HUDEP-2 (cell line): Measurements from ENCODE around the gene AP2A2.
A peak's percentile ranks its signal among the peaks of the same experiment; 100 is the strongest.

Experiments used
- DNase-seq, 76 experiments: peaks; one replicate each; lab custom pipeline; 2025; ENCODE audit not compliant: unreplicated experiment in 76 of 76; lab: John Stamatoyannopoulos, UW

Gene AP2A2

DNA sequence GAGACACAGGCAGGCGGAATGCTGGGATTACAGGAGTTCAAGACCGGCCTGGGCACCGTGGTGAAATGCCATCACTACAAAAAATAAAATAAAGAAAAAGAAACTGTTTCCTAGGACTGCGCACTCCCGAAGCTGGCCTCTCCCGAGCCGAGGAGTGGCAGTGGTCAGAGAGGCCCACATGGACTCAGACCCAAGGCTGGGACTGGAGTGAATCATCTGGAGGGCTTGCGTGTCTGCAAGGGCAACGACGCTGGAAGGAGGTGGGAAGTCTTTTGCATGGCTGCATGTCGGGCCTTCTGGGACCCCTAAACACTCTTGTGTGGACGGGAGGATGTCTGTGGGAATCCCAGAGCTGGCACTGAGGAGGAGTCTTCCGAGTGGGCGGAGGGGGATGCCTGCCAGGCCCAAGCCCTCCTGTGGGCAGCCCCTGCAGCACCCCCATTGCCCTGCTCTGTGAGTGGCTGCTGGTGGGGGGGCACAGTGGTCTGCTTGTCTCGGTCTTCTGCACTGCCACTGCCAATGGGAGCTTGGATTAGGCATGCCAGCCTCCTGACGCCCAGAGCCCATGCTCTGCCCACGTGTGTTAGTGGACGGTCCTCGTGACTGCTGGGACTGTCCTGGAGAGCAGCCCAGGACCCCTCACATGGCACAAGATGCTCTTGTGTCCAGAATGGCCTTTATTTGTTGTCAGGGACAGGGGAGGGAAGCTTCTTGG, 1.8 kb upstream of the AP2A2 start:
- DNase-seq = no peak

DNA sequence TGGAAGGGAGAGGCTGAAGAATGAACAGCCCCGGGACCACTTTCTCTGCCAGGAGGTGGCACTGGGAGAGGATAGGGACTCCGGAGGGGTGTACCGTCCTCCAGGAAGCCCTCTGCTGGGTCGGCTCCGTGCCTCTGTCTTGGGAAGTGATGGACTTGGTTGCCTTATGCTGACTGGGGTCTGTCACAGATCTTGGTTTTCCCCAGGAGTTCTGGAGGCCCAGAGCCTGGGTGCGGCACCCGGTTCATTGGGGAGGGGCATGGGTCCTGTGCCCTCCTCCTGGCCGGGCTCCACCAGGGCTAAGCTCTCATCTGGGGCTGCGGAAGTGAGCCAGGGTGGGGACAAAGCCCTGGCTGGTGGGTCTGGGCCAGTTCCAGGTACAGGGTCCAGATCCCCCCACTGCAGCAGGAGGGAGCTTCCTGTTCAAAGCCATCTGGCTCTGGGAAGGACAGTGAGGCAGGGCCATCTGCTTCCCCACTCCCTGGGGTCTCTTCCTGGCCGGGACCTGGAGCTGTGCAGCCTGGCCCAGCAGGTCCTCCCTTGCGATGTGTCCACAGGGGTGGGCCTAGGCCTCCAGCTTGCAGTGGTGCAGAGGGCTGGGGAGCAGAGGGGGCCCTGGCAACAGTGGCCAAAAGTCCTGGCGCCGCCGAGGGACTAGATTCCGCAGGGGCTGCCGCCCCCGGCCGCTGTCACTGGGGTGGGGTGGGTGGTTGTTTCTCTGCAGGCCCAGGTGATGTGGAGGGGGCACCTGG, 1.1 kb upstream of the AP2A2 start:
- no peak for DNase-seq

DNA sequence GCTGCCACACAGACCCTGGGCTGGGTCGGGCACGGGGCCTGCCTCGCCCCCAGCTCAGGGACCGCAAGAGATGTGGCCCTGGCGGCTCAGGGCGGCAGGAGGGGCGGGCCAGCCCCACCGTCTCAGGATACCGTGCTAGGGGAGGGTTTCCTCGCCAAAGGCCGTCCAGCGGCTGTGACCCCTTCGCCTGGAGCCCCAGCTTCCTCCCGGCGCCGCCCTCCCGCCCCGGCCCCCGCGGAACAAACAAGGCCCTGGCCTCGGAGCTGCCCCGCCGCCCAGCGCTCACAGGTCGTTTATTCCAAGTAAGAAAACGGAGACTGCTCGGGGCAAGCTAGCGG, 543 bp upstream of the AP2A2 start:
- no peak for DNase-seq

DNA sequence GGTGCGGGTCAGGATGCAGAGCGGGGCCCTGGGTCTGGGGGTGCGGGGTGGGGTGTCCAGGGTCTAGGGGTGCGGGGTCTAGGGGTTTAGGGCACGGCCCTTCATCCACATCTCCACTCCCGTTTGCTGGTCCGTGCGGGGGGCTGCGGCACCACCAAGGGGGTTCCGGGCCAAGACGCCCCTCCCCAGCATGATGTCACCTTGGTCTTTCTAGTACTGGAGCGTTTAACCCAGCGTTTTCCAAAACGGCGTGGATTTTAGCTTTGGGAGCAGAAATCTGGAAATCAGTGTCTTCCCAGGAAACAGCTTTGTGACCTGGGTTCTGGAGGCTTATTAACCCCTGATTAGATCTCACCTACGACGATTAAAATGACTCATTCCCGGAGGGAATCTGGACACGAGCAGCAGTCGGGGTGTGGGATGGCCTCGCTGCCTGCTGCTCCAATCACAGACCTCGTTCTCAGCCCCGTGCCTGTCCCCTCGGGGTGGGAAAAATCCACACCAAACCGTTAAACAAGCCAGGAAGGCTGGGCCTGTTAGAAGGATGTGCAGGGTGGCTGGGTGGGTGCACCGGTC, 759 bp downstream of the AP2A2 start:
- DNase-seq = no peak

- DNase-seq = no peak
These were observed 2.2 kb downstream of the AP2A2 start for GRCh38 chr11:927871-928270.

GRCh38 chr11:928786-929185, 3.1 kb downstream of the AP2A2 start:
- DNase-seq = no peak

- DNase-seq = no peak
These were observed 3.7 kb downstream of the AP2A2 start for GRCh38 chr11:929405-929804.

DNA sequence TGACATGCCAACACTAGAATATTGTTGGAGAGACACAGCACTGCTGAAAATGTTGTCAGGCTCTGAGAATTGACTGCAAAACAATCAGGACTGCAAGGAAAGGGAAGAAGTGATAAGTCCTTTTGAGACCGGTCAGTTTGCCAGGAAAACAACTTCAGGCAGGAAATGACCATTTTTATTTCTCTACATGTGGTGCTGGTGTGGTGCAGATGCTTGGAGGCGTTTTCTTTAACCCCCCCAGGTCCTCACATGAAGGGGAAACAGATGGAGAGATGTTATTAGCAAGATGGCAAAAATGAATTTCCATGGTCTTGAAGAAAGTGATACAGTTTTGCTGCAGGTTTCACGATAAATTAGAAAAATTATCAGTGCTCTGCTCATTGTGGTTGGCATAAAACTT, 5.7 kb downstream of the AP2A2 start:
- DNase-seq = no peak

GRCh38 chr11:932435-932834, 6.8 kb downstream of the AP2A2 start:
- no peak for DNase-seq

DNA sequence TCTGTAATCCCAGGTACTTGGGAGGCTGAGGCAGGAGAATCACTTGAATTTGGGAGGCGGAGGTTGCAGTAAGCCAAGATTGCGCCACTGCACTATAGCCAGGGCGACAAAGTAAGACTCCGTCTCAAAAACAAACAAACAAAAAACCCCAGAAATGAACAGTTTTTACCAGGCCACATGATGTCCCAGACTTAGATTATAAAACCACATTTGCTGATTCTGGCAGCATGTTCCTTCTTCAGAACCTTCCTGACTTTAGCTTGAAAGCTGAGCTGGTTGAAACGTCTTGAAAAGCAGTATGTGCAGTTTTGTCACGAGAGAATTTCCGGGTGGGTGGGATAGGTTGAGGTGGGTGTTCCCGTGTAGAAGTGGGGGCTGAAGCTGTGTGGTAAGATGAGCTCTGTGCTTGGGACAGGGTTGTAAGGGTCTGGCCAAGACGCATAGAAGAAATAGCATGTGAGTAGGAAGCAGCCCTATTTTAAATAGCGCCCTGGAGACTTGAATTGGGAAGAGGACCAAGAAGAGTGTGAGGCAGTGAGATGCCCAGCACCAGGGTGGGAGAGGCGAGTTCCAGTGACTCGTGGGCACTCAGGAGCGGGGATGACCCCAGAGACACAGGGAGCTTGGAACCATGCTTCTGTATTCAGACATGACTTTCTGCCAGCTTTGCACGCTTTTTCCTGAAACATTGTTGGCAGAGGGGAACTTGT, 7.6 kb downstream of the AP2A2 start:
- no peak for DNase-seq

DNA sequence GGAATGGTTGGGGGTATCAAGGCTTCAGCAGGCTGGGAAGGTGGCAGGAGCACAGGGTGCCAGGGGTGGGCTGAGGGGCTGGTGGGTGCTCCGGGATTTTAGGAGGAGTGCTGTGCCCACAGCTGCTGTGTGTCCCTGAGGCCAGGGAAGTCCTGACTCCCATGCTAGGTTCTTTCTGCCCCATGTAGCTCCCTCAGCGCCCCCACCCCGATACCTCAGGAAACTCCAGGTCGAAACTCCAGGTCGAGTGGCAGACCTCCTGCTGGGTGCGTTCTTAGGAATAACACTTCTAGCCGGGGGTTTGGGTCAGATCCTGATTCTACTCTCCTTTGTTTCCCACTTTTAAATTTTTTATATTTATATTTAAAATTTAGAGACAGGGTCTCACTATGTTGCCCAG, 8.3 kb downstream of the AP2A2 start:
- no peak for DNase-seq

- no peak for DNase-seq
These were observed 8.9 kb downstream of the AP2A2 start for GRCh38 chr11:934527-934926.

DNA sequence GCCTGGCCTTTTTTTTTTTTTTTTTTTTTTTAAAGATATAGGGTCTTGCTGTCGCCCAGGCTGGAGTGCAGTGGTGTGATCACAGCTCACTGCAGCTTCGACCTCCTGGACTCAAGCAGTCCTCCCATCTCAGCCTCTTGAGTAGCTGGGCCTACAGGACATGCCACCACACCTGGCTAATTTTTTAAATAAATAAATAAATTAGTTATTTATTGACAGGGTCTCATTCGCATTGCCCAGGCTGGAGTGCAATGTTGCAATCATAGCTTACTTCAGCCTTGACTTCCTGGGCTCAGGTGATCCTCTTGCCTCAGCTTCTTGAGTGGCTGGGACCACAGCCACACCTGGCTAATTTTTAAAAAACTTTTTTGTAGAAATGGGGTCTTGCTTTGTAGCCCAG, 10.5 kb downstream of the AP2A2 start:
- DNase-seq = no peak

- DNase-seq = peak in 7 of 76 experiments; percentile 7 to 21 (median 13)
These were observed 12.2 kb downstream of the AP2A2 start for GRCh38 chr11:937841-938261.

DNA sequence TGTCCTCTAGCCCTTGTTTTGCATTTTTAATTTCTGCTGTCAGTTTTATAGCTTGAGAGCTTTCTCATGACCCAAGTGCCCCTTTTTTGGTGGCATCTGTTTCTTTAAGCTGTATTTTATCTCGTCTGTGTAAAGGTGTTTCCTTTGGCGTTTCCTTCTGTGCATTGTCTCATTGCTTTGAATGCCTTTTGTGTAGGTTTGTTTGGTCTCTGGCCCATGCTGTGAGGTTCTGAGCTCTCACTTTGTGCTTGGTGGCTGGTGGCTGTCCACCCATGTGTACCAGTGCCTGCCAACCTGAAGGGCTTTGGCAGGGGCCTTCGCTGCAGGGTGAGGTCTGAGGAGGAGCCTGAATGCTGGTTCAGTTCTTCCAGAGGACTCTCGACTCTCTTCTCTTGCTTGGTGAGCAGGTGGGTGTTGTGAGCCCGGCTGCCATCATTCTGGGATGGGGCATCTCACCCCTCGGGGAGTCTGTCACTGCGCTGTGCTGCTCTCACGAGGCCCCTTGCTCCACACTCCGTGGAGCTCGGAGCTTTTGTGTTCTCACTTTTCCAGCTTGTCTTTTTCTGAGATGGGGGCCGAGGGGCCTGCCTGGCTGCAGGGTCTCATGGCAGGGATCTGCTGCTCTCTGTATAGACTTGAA, 14.9 kb downstream of the AP2A2 start:
- DNase-seq = no peak

DNA sequence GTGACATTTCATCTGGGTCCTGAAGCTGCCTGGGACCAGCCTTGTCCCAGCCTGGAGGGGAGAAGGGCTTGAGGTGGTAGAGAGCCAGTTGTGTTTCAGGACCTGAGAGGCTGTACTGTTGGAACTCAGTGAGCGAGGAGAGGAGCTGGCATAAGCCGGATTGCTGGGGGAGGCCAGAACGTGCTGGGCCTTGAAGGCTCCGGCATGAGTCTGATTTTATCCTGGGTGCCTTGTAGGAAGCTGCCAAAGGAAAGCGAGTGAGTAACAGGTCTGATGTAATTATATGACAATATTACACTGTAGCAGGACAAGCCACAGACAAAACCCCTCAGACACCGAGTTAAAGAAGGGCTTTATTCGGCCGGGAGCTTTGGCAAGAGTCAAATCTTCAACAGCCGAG, 17.2 kb downstream of the AP2A2 start:
- no peak for DNase-seq

DNA sequence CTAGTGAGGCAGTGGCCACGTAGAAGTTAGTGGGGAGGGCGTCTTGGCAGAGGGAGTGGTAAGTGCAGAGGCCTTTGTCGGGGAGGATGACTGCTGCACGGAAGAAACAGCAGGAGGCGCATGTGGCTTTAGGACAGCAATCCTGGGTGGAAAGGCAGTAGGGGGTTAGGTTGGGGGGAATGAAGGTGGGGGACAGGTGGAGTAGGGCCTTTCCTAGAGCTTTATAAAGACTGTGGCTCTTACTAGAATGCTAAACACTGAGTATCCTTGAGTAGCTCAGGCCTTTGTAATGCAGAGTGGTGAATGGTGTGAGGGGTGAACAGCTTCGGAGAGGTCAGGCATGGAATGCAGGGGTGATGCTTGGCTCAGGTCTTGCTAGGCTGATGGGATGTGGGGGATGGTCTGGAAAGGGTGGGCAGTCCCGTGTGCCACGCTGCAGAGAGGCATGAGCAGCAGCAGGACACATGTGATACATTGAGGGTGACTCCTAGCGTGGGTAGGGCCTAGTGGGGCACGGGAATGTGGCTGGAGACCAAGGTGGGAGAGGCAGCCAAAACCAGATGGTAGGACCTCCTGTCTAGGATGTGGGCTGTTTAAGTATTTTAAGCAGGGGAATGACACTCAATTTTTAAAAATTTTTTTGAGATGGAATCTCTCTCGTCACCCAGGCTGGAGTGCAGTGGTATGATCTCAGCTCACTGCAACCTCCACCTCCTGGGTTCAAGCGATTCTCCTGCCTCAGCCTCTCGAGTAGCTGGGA, 19.2 kb downstream of the AP2A2 start:
- DNase-seq = no peak

DNA sequence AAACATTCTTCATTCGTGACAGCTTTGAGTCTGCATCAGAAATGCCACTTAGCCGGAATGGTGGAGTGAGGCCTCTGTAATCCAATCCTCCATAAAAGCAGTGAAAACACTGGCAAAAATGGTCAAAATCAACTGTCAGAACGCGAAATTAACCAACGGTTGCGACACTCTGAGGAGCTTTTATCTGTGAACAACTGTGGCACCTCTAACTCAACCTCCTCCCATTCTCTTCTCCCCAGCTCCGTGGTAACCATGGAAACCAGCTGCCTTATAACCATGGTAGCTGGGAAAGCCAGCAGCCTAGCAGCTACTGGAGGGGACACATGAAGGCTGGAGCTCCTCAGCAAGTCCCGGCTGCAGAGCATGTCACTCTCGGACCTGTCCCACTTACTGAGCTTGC, 20.3 kb downstream of the AP2A2 start:
- peak in 6 of 76 experiments; percentile 18 to 42 (median 28) for DNase-seq

DNA sequence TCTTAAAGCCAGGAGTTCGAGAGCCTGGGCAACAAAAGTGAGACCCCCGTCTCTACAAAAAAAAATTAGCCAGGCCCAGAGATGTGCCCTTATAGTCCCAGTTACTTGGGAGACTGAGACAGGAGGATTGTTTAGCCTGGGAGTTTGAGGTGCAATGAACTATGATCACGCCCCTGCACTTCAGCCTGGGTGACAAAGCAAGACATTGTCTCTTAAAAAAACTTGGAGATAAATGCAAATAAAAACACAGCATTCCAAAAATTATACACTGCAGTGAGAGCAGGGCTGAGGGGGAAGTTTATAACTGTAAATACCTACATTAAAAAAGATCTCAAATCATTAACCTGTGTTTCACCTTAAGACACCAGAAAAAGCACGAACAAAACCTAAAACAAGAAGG, 22.1 kb downstream of the AP2A2 start:
- no peak for DNase-seq

GRCh38 chr11:951507-951906, 25.8 kb downstream of the AP2A2 start:
- no peak for DNase-seq
